Neural progenitor cell (in vitro differentiated cells): ENCODE results near the gene MTHFS.

Experiments
- EZH2 ChIP-seq: fragments of 200-600 bp; sonication (generic); IDR thresholded peaks from 2 replicates; pipeline ENCODE4 v1.6.1; 2017; ENCODE audit warnings: antibody characterized with exemption, mild to moderate bottlenecking, moderate library complexity
- TF ChIP-seq, protein P1 (sequence below): fragments of 200-600 bp; sonication (generic); IDR thresholded peaks from 2 replicates; pipeline ENCODE4 v1.5.1; 2017; ENCODE audit warnings: antibody characterized with exemption, mild to moderate bottlenecking

DNA sequence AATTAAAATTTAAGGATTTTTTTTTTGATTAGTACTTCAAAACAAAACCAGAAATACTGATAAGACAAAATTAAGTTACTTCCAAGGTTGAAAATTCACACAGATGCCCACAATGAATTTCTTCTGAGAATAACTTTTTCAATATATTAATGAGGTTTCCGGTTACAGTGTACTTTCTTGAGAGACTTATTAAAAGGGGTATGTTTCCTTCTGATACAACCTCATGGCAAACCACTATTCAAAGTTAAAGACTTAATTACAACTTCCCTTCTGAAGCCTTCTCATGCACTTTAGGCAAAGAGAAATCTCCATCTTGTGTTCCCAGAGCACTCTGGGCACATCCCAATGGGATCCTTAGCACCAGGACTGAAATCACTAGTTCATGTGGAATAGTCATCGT, 36.2 kb downstream of the MTHFS start:
- TF ChIP-seq, protein P1, sequence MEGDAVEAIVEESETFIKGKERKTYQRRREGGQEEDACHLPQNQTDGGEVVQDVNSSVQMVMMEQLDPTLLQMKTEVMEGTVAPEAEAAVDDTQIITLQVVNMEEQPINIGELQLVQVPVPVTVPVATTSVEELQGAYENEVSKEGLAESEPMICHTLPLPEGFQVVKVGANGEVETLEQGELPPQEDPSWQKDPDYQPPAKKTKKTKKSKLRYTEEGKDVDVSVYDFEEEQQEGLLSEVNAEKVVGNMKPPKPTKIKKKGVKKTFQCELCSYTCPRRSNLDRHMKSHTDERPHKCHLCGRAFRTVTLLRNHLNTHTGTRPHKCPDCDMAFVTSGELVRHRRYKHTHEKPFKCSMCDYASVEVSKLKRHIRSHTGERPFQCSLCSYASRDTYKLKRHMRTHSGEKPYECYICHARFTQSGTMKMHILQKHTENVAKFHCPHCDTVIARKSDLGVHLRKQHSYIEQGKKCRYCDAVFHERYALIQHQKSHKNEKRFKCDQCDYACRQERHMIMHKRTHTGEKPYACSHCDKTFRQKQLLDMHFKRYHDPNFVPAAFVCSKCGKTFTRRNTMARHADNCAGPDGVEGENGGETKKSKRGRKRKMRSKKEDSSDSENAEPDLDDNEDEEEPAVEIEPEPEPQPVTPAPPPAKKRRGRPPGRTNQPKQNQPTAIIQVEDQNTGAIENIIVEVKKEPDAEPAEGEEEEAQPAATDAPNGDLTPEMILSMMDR: no peak
- no peak for TF ChIP-seq EZH2
